ENCODE data around the gene TNPO1.

TNPO1 gene

DNA sequence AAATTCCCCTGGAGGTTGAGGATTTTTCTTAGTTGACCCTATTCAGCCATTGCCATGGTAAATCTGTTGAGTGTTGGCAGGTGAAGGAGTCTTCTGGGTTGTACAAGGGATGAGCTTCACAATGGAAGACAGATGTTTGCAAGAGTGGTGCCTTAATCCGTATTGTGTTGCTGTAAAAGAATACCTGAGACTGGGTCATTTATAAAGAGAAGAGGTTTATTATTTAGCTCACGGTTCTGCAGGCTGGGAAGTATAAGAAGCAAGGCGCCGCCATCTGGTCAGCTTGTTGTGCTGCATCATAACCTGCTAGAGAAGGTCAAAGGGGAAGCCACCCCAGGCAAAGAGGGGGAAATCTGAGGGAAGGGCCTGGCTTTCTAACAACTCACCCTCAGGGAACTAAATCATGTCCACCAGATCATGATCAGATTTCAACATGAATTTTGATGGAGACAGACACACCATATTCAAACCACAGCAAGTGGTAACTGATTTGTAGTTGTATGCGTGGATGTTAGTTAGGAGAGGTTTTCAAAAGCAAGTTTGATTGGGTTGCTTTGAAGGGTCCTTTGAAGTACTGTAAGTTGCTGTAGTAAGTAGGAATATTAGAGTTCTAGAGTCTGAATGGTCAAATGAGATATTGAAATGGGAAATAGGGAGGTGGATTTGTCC, 2.5 kb downstream of the TNPO1 start:
- DNase-seq, result peak; percentile 15

GRCh38 chr5:72821776-72822175, 5.3 kb downstream of the TNPO1 start:
- no peak for DNase-seq

GRCh38 chr5:72822944-72823343, 6.5 kb downstream of the TNPO1 start:
- DNase-seq, result no peak

GRCh38 chr5:72829707-72830106, 13.2 kb downstream of the TNPO1 start:
- DNase-seq, result no peak

- no peak for DNase-seq
Observed at GRCh38 chr5:72830362-72830761, 13.9 kb downstream of the TNPO1 start.

DNA sequence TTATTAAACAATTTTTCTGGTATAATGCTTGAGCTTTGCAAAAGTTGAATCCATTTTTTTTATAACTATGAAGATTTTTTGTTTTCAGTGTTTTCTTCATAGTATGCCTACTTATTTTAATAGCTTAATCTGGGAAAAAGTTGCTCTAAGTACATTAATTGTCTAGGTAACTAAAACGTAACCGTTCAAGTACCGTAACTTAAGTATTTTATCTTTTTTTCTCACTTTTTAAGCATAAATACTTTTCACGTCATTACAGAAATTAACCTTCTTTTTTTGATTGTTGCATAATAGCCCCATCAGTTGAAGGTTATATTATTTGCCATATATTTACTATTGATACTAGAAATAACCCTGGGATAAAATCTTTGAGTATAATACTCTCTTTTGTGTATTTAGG, 15.2 kb downstream of the TNPO1 start:
- no peak for DNase-seq

- no peak for DNase-seq
Observed at GRCh38 chr5:72834924-72835323, 18.5 kb downstream of the TNPO1 start.

GRCh38 chr5:72835633-72836032, 19.2 kb downstream of the TNPO1 start:
- DNase-seq, result no peak

DNA sequence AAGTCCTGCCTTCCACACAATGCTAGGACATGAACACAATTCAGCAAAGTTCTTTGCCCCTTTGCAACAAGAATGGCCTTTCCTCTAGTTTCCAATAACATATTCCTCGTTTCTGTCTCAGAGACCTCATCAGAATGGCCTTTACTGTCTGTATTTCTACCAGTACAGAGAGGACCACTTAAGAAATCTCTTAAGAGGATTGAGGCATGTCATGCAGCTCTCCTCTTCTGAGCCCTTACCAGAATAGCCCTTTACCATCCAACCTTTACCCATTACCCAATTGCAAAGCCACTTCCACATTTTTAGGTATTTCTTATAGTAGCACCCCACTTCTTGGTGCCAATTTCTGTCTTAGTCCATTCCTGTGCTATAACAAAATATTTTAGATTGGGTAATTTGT, 20.3 kb downstream of the TNPO1 start:
- no peak for DNase-seq

DNA sequence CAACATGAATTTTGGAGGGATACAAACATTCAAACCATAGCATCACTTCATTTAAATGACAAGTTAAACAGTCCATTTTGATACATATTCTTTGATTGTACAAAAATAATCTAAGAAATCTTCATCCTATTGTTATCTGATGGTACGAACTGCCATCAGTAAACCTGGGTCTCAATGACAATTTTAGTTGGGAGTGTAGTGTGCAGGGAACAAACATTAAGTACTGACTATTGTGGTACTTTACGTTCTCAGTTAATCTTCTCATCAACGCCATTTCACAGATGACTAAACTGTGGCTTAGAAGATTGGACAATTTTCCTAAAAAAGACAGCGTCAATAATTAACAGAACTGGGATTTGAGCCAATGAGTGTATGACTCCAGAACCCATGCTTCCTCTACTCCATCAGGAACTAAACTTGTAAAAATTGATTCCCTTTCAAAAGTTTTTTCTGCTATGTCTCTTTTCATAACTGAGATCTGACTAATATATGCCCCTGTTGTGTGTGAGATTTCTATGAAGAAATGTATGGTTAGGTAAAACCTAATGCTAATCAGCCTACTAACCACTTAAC, 21.1 kb downstream of the TNPO1 start:
- DNase-seq, result no peak

- no peak for DNase-seq
Observed at GRCh38 chr5:72840041-72840440, 23.6 kb downstream of the TNPO1 start.

DNA sequence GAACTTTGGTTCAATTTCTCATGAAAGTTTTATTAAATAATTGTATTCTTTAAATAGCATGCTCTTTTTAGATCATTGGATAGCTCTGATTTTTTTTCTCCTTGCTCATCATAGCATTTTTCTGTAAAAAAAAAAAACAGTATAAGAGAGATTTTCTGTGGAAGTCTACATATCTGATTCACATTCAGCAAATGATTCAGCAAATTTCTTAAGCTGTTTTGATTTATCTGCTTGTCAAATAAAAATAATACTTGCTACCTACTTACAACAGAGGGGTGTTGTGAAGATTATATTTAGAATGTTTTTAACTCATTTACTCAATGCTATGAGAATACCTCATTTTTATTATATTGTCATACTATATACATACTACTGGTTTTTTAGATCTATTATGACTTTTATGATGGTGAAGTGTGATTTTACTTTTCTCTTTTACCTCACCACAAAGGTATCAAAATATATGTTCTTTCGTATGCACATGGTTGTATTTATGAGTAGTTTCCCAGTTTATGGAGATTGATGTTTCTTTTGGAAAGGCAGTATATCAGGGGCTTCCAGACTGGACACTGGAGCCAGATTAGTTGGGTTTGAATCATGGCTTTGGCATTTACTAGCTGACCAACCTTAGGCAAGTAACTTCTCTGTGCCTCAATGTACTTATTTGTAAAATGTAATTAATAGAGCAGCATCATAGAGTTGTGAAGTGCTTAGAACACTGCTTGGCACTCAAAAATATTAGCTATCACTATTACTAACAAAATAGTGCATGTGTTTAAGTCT, 25.5 kb downstream of the TNPO1 start:
- no peak for DNase-seq

DNA sequence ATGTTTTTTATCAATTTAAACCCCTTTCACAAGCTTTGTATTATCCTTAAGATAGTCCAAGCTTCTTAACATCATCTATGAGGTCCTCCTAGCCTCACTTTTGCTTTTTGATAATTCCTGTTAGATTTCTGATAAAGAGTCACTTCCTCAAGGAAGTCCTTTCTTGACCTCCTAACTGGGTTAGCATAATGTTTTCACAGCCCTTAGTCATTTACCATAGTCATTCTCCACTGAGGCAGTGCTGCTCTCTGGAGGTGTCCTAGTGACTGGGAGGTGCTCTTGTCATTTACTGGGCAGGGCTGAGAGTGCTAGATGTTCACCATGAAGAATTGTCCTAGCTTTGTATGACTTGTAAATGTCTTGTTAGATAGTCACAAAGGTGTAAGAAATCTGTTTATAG, 26.4 kb downstream of the TNPO1 start:
- peak; percentile 22 for DNase-seq

DNA sequence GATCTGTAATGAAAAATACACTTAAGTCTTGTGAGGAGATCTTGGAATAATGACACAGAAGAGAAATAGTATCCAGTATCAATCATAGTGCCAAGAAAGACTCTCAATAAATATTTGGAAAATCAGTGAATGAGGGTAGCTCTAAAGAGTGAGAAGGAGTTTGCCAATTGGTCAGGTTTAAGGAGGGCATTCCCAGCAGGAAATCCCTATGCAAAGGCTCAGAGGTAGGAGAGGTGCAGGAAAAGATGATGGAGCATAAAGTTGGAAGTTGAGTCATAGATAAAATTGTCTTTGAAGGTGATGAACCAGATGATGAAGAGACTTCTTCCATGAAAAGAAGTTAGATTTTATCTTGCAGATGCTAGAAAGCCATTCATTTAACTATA, 27.8 kb downstream of the TNPO1 start:
- no peak for DNase-seq

DNA sequence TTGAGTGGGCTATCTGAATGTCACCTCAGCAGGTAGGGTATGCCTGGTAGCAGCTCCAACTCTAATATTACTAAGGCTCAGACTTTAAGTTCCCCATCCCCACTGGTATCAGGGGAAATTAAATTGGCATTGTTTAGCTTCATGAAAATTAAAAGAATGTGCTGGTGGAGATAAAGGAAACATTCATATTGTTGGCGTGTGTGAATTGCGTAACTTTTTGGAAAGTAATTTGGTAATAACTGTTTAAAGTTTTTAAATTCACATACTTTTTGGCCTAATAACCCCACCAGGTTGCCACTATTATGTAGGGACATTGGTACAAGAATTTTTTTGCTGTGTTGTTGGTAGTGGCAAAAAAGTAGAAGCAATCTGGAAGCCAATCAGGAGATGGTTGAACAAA, 29.4 kb downstream of the TNPO1 start:
- DNase-seq, result no peak

DNA sequence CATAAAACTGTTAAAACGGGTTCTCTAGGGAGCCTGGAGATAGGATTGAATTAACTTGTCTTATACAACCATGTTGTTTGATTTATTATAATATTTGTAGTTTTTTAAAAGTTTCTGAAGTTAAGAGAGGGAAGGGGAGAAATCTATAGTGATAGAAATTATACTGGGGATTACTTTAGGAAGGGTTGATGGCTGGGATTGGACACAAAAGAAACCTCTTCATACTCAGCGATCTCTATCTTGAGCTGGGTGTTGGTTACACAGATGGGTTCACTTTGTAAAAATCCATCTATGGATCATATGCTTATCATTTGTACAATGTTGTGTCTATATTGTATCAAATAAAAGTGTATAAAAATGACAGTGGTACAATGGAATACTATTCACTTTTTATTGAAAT, 30.0 kb downstream of the TNPO1 start:
- DNase-seq, result no peak

DNA sequence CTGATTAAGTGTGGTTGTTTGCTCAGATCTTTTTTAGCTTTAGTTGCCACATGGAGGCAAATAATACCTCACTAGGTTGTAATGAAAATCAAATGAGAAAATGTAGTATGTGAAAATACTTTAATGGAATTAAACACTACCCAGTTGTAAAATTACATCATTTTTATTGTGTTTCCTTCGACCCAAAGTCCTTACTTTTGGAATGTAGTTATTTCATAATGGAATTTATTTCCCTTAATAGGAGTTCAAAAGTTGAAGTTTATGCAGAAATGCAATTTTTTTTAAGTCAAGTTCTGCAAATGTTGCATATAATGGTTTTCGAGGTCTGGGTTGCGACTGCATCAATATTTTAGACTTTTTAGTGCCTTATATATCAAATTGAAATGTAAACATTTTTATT, 31.0 kb downstream of the TNPO1 start:
- DNase-seq, result no peak

DNA sequence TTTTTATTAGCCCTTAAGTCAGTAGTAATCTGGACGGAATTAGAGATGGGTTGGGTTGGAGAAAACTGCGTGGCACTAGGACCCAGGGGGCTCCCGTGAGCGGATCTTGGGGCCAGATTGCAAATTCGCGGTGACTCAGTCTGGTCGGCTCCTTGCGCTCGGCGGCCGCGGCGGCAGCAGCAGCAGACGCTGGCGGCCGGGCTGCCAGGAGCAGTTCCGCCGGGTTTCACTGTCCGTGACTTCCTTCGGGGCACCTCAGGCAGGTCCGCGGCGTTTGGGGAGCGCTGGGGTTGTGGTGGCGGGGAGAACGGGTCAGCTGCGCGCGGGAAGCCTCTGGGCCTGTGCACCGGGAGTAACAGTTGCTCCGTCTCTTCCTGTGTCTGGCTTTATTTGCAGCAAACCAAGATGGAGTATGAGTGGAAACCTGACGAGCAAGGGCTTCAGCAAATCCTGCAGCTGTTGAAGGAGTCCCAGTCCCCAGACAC, 31.6 kb downstream of the TNPO1 start:
- DNase-seq, result peak; percentile 90

DNA sequence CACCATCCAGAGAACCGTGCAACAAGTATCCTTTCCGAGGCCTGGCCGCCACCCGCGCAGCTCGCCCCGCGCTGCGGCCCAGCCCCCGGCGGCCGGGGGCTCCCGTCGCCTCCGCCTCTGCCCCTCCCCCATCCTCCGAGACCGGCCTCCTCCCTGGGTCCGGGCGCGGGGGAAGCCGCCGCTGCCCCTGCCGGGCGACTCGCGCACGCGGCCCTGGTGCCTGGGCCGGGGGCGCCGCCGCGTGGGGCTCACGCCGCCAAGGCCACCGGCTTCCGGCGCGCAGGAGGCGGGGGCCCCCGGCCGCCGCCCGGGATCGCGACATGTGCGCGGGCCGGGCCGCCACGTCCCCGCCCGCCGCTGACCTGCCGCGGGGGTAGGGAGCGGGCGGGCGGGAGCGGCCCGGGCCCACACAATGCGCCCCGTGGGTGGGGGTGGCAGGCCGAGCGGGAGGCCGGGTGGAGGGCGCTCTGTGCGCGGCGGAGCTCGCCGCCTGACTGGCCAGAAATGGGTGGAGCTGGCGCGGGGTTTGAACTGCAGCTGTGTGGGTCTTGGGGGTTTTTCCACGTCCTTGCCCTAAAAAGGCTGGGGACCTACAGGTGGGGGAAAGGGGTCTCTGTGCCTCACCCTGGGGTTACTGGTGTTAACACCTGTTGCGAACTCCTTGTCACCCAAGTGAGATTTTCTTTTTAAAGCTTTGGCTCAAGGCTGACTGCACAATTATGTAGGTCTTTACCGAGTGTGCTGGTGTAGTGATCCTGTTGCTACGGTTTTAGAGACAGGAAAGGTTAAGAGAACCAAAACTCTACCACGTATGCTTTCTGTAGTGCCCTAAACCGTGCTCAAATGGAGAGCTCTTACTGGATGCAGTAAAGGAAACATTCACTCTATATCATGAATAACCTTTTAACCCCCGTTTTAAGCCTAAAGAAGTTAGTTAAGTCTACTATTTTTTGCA, 32.3 kb downstream of the TNPO1 start:
- DNase-seq, result peak; percentile 69

DNA sequence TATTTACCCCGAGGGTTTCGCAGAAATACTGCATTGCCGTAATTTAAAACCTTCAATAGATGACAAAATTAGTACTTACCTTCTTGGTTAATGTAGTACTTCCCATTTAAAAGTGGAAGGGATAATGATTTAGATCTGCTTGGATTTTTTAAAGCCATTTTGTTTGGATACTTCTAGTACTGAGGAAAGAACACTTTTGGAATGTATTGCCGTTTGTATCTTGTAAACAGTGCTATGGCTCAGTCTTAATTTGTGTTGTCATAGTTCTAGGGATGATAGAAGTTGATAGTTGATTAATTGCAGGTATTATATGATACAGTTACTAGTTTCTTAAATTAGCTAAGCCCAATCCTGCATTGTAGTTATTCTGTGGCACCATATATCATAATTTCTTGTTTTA, 33.1 kb downstream of the TNPO1 start:
- DNase-seq, result no peak

GRCh38 chr5:72850113-72850512, 33.7 kb downstream of the TNPO1 start:
- DNase-seq, result no peak

DNA sequence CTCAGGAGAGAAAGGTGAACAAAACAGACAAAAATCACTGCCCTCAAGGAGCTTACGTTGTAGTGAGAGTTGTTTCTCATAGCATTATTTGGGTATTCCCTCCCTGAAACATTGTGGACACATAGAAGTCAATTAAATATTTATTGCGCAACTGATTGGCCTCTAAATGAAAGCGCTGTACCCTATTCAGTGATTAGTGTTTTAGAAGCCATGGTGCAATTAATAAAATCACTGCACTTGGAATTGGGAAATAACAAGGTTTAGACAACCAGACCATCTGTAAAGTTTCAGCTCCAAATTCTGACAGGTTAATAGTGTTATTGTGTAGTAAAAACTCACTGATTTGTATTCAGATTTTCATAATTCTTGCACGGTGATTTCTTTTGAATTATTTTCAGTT, 35.9 kb downstream of the TNPO1 start:
- no peak for DNase-seq

DNA sequence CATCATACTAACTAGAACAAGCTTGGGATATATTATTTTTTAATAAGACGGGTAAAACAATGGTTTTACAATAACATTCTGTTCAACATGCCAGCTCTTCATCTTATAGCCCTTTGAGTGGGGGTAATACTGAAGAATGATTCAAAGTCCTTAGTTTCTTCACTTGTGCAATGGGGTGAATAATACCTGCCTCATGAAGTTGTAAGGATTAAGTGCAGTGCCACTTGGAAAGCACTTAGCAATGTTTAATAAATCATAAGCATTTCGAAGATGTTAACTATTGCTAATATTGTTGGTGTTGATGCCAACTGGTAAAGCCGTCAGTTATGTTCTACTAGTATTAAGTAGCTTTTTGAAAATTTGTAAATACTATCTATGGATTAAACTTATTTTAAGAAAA, 38.0 kb downstream of the TNPO1 start:
- DNase-seq, result no peak
